ENCODE data around the gene TNFRSF13B.
A peak's percentile ranks its signal among the peaks of the same experiment; 100 is the strongest.
"Not testable (repeated sequence)": the region's sequence is repeated elsewhere in the genome, so short reads cannot be mapped to it uniquely, and the experiment has no call there.

Gene TNFRSF13B

GRCh38 chr17:16911141-16911937 lies 60.6 kb downstream of the TNFRSF13B start:
- no peak for DNase-seq (ENCODE audit: low read depth, low spot score)

GRCh38 chr17:16910341-16910740 lies 61.6 kb downstream of the TNFRSF13B start:
- no peak for DNase-seq (ENCODE audit: low read depth, low spot score)

- DNase-seq (ENCODE audit: low read depth, low spot score) = no peak
Observed at GRCh38 chr17:16909472-16910246, 62.3 kb downstream of the TNFRSF13B start.

GRCh38 chr17:16908273-16908672 lies 63.6 kb downstream of the TNFRSF13B start:
- no peak for DNase-seq (ENCODE audit: low read depth, low spot score)

- no peak for DNase-seq (ENCODE audit: low read depth, low spot score)
Observed at GRCh38 chr17:16906680-16907079, 65.2 kb downstream of the TNFRSF13B start.

- peak; percentile 50 for DNase-seq (ENCODE audit: low read depth, low spot score)
Observed at GRCh38 chr17:16905593-16906191, 66.2 kb downstream of the TNFRSF13B start.

GRCh38 chr17:16903070-16903469 lies 68.8 kb downstream of the TNFRSF13B start:
- not testable (repeated sequence) for DNase-seq (ENCODE audit: low read depth, low spot score)

- no peak for DNase-seq (ENCODE audit: low read depth, low spot score)
Observed at GRCh38 chr17:16900288-16900882, 71.5 kb downstream of the TNFRSF13B start.

GRCh38 chr17:16897211-16897896 lies 74.6 kb downstream of the TNFRSF13B start:
- DNase-seq (ENCODE audit: low read depth, low spot score) = not testable (repeated sequence)

GRCh38 chr17:16896235-16896634 lies 75.7 kb downstream of the TNFRSF13B start:
- DNase-seq (ENCODE audit: low read depth, low spot score) = not testable (repeated sequence)

GRCh38 chr17:16893527-16893926 lies 78.4 kb downstream of the TNFRSF13B start:
- DNase-seq (ENCODE audit: low read depth, low spot score) = not testable (repeated sequence)

GRCh38 chr17:16892876-16893454 lies 79.0 kb downstream of the TNFRSF13B start:
- DNase-seq (ENCODE audit: low read depth, low spot score) = not testable (repeated sequence)

GRCh38 chr17:16889088-16889465 lies 82.8 kb downstream of the TNFRSF13B start:
- DNase-seq (ENCODE audit: low read depth, low spot score) = no peak

Measured in smooth muscle cell of the brain vasculature (primary cell).